ENCODE results near the gene SLC17A9.

The SLC17A9 gene

GRCh38 chr20:62980380-62980960 is 28.0 kb downstream of the SLC17A9 start:
- in situ Hi-C loops (cut with HindIII; ENCODE audit: low sequenced_read_pairs) = no loop called here

GRCh38 chr20:62980970-62981369 is 28.5 kb downstream of the SLC17A9 start:
- in situ Hi-C loops (cut with HindIII; ENCODE audit: low sequenced_read_pairs) = no loop called here

DNA sequence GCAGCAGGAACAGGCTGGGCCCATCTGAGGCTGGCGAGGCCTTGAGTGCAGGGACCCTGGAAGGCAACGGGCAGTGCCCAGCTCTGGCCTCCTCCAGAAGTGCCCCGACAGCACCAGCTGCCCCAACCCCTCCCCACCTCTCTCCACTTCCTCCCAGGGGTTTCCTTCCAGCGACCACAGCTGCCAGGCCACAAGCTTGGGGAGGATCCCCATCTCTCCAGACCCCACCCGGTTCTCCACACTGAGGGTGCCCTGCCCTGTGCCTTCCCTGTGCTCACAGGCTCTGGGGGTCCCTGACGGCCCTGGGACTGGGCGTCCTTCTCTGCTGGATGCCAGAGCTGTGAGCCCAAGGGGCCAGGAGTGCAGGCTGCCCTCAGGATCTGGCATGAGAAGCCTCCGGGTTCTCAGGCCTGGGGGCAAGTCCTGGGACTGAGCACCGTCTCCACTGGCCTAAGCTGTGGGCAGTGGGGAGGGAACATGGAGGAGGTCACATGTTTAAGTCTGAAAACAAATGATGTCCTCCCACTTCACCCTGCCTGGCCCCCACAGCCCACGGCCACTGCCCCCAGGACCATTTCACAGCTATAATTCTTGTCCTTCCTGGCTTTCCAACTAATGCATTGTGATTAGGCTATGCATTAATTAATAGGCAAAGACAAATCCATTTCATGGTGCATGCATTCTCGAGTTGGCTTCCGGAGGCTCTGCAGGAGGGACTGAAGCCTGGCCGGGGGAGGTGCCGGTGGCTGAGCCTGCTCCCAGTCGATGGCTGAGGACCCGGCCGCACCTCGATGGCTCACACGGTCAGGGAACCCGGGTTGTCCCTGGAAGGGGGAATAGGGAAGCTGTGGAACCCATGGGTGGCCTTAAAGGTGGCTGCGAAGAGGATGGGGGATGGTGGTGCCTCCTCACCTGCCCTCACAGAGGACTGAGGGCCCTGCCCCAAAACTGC is 29.9 kb downstream of the SLC17A9 start:
- in situ Hi-C loops (cut with HindIII; ENCODE audit: low sequenced_read_pairs) = no loop called here

DNA sequence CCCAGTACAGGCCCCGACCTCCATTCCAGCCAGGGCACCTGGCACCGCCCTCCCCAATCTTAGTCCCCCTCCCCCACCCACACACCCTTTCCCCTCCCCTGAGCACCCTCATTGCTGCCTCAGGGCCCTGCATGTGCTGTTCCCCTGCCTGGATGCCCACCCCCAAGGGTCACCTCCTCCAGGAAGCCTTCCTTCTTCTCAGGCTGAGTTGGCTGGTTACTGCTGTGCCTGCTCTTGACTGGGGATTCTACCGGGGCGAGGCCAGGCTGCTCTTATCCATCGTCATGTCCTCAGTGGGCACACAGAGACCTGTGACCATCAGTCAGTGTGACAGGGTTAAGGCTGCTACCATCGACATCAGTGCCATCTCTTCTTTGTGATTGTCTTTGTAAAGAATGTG is 30.7 kb downstream of the SLC17A9 start:
- in situ Hi-C loops (cut with HindIII; ENCODE audit: low sequenced_read_pairs) = no loop called here

DNA sequence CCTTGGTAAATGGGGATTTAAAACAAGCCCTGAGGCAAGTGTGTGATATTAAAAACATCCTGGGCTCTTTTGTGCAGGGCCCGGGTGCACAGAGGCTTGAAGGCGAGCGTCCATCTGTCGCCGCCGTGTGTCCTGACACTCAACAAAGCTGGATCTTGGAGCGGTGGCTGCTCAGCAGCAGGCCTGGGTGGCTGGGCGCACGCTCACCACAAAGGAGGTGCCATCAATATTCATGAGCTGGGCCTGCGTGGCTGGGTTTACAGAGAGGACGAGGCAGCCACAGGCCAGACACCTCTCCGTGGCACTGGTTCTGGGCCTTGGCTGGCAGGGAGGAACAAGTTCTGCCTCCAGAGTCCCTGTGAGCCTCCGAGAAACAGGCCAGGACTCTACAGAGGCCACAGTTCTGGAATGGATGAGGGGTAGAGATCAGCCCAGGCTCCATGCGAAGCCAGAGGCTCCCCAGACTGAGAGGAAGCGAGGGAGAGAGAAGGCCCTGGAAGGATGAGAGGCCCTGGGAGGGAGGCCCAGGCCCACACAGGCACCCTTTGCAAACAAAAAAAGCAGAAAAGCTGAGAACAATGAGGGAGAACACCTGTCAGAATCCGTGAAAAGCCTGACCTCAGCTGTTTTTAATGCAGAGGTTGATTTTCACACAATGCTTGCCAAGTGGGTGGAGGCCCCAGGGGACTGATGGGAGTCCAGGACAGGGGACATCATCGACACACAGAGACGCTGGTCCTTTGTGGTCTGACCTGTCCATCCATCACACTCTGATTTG is 32.3 kb downstream of the SLC17A9 start:
- in situ Hi-C loops (cut with HindIII; ENCODE audit: low sequenced_read_pairs) = no loop called here

DNA sequence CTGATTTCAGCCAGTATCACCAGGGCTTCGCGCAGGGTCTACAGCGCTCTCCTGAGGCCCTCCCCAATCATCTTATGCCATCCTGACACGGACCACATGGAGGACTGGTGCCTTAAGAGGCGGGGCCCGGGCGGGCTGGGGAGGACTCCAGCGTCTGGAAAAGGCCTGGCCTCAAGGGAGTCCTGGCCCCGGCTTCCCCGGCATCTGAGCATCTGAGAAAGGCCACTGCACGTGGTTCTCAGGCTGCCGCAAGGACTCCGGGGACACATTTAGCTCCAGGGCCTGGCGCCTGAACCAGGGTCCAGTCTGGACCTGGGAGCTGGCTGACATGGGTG is 32.9 kb downstream of the SLC17A9 start:
- in situ Hi-C loops (cut with HindIII; ENCODE audit: low sequenced_read_pairs) = no loop called here

- in situ Hi-C loops (cut with HindIII; ENCODE audit: low sequenced_read_pairs) = no loop called here
Observed at GRCh38 chr20:62986257-62986800, 33.8 kb downstream of the SLC17A9 start.

- in situ Hi-C loops (cut with HindIII; ENCODE audit: low sequenced_read_pairs) = no loop called here
Observed at GRCh38 chr20:62987114-62987513, 34.6 kb downstream of the SLC17A9 start.

DNA sequence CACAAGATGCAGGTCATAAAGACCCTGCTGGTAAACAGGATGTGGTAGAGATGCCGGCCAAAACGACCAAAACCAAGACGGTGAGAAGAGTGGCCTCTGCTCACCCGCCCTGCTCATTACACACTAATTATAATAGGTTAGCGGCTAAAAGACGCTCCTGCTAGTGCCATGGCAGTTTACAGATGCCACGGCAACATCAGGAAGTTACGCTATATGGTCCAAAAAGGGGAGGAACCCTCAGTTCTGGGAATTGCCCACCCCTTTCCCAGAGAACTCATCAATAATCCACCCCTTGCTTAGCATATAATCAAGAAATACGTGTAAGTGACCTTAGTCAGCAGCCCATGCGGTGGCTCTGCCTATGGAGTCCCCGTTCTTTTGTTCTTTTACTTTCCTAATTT is 36.7 kb downstream of the SLC17A9 start:
- in situ Hi-C loops (cut with HindIII; ENCODE audit: low sequenced_read_pairs) = no loop called here

DNA sequence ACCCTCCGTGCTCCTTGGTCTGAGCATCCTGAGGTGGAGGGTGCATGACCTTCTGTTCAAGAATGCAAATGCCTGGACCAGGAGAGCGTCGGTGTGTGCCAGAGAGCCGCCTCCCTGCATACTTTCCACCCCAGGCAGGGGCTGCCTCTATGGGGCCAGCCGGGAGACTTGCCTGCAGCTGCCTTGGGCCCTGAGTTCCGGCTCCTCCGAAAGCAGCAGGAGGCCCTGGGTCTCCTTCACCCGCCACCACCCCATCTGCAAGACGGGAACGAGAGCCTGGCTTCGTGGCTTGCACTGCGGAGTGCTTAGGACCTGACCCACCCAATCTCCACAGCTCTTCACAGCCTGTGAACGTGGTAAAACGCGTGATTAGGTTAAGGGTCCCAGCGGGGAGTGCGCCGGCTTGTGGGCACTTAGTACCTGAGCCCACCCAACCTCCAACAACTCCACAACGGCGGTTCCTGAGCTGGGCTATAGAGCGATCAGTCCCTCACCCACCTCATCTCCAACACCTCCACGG is 37.9 kb downstream of the SLC17A9 start:
- in situ Hi-C loops (cut with HindIII; ENCODE audit: low sequenced_read_pairs) = no loop called here

- in situ Hi-C loops (cut with HindIII; ENCODE audit: low sequenced_read_pairs) = no loop called here
Observed at GRCh38 chr20:62991196-62991807, 38.8 kb downstream of the SLC17A9 start.

- in situ Hi-C loops (cut with HindIII; ENCODE audit: low sequenced_read_pairs) = no loop called here
Observed at GRCh38 chr20:62991863-62992262, 39.4 kb downstream of the SLC17A9 start.

DNA sequence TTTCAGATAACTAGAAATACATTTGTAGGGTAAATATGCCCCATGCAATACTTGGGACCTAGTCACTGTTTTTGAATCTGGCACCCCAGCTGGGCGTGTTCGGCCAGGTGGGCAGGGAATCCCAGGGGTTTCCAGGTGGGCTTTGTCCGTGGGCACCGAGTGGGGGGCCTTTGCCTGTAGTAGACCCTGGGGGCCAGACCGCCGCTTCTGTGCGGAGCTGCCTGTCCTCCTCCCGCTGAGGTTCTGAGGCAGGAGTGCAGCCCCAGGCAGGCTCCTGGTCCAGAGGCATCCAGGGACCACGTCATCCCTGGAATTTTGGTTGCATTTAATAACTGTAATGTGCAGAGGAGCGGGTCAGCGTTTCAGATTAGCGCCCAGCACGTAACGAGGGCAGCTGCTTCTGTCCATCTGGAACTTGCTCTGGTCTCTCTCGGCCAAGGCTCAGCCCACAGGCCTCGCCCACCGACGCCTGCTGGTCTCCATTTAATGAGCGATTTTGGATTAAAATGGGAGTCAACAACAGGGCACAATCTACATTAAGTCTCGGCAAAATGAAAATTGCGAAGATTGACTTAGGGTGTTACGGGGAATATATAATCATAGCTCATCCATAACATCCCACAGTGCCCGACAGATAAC is 41.5 kb downstream of the SLC17A9 start:
- in situ Hi-C loops (cut with HindIII; ENCODE audit: low sequenced_read_pairs) = no loop called here

DNA sequence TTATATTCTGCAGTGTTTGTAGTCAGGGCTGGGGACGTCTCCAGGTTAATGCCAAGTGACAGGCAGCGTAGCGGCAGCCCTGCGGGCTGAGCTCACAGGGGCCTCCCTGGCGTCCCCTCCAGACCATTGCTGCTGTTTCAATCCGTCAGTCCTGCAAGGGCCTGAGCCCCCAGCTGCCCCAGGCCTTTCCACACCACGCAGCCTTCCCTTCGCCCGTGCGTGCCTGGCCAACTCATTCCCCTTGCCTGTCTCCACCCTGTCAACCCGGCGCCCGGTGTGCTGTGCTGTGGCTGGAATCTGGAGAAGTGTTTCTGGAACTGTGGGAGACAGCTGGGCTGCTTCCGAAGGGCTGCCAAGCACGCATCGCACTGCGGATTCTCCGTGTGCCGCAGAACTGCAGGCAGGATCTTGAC is 42.4 kb downstream of the SLC17A9 start:
- in situ Hi-C loops (cut with HindIII; ENCODE audit: low sequenced_read_pairs) = no loop called here

DNA sequence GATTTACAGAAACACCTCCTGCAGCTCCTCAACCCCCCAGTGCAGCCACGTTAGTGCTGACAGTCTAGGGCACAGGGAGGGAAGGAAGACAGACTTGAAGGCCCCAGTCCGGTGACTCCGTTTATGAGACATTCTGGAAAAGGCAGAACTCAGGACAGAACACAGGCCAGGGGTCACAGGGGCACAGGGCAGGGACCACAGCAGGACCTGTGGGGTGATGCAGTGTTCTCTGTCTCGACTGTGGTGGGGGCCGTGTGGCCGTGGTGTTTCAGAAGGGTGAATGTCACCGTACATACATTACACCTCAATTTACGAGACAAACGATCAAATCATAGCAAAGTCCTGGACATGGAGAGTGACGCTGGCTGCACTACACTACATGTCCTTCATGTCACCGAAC is 43.0 kb downstream of the SLC17A9 start:
- in situ Hi-C loops (cut with HindIII; ENCODE audit: low sequenced_read_pairs) = no loop called here

DNA sequence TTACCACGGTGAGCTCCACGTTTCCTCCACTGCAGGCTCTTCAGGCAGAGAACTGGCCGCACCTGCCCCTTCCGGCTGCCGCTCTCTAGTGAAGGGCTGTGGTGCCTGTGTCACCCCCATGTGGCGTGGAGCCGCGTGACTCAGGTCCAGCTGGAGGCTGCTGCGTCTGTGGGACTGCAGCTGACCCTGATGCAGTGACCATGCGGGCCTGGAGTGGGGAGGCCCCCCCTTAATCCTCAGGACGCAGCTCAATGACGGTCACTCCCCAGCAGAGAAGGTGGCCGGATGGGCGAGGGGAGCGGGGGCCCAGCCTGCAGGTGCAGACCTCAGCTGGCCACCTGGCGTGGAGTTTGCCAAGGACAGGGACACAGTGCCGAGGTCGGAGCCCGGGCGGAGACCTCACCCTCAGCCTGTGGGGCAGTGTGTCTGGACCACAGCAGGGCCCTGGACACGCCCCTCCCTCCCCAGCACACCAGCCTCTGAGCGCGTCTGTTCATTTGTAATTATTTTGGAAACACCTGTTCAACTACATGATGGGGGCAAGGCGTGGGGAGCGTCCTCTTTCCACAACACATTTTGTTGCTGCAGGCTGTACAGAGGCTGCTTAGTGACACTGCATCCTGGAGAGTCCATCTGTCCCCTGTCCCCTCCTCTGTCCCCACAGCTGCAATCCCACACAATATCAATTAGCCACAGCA is 43.5 kb downstream of the SLC17A9 start:
- in situ Hi-C loops (cut with HindIII; ENCODE audit: low sequenced_read_pairs) = no loop called here

DNA sequence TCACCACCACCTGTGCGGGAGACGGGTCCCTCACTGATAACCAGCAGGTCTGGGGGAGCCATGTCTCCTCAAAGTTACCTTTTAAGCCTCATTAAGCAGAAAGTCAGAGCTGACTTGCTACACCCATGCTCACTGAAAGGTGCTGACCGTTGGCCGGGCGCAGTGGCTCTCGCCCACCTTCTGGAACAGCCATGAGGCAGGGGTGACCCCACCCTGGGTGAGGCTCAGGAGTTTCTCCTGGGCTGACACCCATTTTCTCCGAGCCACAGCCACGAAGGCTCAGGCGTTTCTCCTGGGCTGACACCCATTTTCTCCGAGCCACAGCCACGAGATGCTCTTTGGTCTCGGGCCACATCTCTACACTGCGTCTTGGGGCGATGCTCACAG is 44.1 kb downstream of the SLC17A9 start:
- in situ Hi-C loops (cut with HindIII; ENCODE audit: low sequenced_read_pairs) = no loop called here

GRCh38 chr20:62997417-62998035 is 45.0 kb downstream of the SLC17A9 start:
- in situ Hi-C loops (cut with HindIII; ENCODE audit: low sequenced_read_pairs) = no loop called here

DNA sequence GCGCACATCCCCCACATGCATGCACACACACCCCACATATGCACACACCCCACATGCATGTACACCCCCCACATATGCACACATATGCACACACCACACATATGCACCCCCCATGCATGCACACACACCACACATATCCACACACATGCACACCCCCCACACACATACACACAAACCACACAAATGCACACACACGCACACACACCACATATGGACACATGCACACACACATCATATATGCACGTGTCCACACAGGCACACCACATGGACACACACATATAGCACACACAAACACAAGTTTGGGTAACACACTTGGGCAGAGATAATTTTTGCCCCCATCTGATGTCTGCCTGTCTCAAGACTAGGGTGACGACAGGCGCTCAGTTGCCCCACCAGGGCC is 45.9 kb downstream of the SLC17A9 start:
- in situ Hi-C loops (cut with HindIII; ENCODE audit: low sequenced_read_pairs) = no loop called here

Data from DLD1 (cell line).